ENCODE measurements around the gene TTC21A.
A peak's percentile ranks its signal among the peaks of the same experiment; 100 is the strongest.
"Not testable (repeated sequence)": the region's sequence is repeated elsewhere in the genome, so short reads cannot be mapped to it uniquely, and the experiment has no call there.

The TTC21A gene

GRCh38 chr3:39153977-39154279 is 46.4 kb downstream of the TTC21A start:
- no peak for DNase-seq

- no peak for DNase-seq
Observed at GRCh38 chr3:39154280-39155021, 47.0 kb downstream of the TTC21A start.

- DNase-seq: no peak
Observed at GRCh38 chr3:39156421-39156820, 48.9 kb downstream of the TTC21A start.

DNA sequence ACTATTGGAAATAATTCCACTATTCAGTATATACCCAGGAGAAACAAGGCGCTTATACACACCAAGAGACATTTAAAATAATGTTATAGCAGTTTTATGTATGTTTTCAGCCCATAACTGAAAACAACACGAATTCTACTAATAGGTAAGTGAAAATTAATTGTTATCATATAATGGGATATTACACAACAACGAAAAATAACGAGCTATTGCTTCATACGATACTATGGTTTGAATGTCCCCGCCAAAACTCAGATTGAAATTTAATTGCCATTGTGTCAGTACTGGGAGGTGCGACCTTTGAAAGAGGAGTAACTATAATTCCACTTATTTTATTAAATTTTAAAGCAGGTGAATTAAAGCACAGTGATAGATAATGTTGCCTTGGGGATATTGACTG is 49.9 kb downstream of the TTC21A start:
- DNase-seq: no peak

GRCh38 chr3:39158148-39158715 is 50.8 kb downstream of the TTC21A start:
- DNase-seq: no peak

GRCh38 chr3:39164414-39164813 is 56.9 kb downstream of the TTC21A start:
- DNase-seq: no peak

DNA sequence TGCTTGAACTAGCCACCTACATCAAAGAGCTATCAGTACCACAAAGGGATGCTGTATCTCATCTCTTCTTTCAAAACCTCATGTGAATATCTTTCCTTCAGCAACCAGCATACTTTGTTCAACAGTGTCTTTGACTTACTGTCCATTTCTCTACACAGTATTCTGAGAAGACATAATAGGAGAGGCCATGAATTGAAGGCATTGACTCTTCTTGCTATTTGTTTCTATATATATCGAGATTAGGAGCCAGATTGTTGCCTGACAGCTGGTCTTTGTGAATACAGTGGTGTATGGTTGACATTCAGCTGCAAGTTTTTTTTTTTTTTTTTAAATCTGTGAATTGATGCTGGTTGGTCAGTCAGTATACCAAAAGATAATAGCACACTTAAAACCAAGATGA is 58.0 kb downstream of the TTC21A start:
- no peak for DNase-seq

DNA sequence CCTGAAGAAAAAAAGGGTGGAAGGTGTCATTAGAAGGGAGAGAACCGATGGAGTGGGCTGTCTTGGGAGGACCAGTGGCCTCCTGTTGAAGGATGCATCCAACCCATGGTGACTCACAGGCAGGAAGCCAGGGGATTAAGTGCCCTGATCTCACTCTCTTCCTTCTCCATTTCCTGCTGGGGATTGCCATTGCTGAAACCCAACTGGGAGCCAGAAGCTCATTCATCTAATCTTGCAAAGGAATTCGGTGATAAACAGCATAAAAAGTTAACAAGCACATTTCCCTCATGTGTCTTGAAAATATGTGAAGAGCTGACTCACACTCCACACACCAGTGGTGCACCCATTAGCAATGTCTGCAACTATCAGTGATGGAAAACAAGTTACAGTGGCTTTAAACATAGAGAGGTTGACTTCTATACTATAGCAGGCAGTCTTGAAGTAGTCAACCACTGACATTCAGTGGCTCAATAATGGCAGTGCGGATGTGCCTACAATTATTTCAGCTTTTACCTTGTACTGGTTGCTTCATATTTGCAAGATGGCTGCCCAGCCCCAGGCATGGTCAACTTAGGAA is 58.7 kb downstream of the TTC21A start:
- DNase-seq: no peak

GRCh38 chr3:39166932-39167532 is 59.6 kb downstream of the TTC21A start:
- DNase-seq: no peak

DNA sequence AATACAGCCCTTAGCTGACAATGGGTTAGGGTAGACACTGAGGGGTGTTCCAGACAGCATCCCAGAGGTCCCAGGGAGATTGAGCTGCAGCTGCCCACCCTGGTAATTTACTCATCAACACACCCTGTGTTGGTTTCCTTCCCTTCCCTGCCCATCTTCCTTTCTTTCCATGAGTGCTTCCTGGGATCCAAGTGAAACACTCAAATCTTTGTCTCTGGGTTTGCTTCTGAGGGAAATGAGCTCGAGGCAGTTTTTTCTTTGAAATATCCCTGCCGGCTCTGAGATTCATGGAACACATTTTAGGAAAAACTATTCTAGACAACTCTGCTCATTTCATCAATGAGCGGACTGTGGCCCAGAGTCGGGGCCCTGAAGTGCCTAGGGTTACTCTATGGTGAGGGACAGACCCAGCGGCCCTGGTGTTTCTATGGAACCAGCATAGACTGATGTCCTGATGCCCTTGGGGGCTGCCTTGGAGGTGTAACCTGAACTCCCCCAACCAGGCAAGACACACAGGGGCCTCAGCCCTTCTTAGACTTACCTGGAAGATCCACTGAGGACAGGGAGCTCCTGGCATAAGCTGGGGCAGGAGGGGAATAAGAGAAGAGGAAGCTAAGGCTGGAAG is 60.8 kb downstream of the TTC21A start:
- no peak for DNase-seq

GRCh38 chr3:39169712-39170111 is 62.2 kb downstream of the TTC21A start:
- no peak for DNase-seq

GRCh38 chr3:39170461-39170860 is 63.0 kb downstream of the TTC21A start:
- DNase-seq: no peak

DNA sequence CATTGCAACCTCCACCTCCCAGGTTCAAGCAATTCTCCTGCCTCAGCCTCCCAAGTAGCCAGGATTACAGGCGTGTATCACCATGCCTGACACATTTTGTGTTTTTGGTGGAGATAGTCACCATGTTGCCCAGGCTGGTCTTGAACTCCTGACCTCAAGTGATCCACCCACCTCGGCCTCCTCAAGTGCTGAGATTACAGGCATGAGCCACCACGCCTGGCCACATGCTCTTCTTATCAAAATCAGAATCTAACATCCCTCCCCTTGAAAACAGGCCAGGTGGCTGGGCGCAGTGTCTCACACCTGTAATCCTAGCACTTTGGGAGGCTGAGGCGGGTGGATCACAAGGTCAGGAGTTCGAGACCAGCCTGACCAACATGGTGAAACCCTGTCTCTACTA is 63.4 kb downstream of the TTC21A start:
- DNase-seq: not testable (repeated sequence)

DNA sequence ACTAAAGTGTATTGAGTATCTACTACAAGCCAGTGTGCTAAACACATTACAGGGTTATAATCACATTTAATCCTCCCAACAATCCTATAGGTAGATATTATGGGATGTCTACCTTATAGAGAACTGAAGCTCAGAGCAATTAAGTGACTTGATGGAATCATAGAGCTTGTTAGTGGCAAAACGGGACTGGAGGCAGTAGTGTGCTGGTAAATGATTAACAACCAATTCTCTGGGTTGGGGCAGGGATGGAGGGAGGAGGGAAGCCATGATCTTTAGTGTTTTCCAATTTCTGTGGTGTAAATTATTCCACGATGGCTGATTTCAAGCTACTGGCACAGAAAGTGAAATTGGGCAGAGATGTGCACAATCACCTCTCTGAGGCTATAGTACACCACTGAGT is 64.4 kb downstream of the TTC21A start:
- no peak for DNase-seq

GRCh38 chr3:39173318-39174125 is 66.0 kb downstream of the TTC21A start:
- DNase-seq: no peak

DNA sequence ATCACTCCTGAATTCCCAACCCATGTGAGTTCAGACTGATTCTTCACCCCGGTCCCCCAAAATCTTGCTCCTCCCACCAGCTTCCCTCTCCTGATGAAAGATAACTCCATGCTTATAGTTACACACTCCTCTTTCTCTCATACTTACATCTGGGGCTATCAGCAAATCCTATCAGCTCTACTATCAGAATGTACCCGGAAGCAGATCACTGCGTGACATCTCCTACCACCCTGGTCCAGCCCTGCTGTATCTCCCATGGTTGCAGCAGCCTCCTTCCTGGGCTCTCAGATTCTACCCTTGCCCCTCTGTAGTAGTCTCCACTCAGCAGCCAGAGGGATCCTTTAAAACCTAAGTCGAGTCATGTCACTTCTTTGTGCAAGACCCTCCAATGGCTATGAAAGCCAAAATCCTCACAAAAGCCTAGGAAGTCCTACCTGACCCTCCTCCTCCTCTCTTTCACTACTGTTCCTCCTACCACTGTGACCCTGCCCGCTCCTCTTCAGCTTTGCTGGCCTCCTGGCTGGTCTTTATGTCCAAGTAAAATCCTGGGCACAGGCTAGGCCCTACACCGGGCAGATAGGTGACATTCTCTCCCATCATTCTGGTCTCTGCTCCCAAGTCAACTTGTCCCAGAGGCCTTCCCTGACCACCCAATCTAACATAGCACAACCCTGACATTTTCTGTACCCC is 68.7 kb downstream of the TTC21A start:
- no peak for DNase-seq

GRCh38 chr3:39177708-39178332 is 70.3 kb downstream of the TTC21A start:
- peak; percentile 88 for DNase-seq

DNA sequence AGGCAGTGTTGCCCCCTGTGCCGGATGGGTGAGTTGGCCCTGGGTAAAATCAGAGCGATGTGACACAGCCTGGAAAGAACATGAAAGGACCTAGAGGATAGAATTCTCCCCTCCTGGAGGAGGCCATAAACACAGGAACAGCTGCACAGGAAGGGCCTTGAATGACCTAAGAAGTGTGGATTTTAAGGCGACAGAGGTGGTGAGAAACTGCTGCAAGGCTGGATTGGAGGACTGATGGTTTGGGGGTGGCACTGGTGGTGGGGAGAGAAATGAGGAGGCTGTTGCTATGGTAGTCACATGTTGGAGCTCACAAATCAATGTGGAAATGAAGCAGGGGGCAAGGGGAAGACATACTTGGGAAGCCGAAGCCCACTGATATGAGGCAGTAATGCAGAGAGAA is 71.1 kb downstream of the TTC21A start:
- no peak for DNase-seq

DNA sequence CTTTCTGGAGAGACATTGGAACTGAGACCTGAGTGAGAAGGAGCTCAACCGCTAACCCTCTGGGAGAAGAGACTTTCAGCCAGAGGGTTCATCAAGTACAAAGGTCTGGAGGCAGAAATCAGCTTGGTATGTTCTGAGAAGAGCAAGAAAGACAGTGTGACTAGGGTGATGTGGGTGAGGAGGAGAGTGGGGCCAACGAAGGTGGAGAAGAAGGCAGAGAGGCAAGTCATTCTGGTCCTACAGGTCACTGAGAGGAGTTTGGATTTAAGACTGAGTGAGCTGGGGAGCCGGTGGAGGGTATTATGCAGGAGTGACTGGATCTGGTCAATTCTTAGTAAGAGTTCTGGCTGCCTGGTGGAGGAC is 72.7 kb downstream of the TTC21A start:
- DNase-seq: no peak

DNA sequence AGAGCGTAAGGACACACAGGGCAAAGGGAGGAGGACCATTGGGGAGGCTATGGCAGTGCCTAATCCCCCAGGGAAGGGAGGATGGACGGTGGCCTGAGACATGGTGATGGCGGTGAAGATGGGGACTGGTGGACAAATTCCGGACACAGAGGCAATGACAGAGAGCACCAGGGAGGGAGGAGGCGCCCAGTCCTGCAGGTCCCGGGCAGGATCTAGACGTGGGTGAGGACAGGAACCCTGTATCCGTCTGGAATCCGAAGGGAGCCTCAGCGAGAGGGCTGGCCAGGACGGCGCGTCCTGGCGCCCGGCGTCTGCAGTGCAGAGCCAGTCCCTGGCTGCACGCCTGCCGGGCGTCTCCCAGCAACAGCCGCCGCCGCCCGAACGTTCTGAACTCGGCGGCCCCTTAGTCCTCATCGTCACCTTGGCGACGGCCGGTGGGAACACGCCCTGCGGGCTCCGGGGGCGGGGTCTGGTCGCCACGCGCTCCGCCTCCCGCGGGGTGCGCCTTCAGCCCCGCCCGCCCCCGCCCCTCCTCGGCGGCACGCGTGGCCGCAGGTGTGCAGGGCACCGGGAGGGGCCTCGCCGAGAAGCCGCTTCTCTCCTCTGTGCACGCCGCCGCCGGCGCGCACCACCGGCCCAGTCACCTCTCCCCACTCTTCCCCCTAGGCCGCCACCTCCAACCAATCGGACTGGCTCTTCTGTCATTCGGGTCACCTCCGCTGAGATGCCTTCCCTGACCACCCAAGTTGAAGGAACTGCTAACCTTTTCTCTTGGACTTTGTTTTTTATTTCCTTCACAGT is 73.3 kb downstream of the TTC21A start:
- DNase-seq: peak; percentile 91

Data from activated CD8-positive, alpha-beta memory T cell treated with anti-CD3 and anti-CD28 coated beads, Interleukin-2, amount 50 U/mL, for 48 hours (primary cell).